Measurements from ENCODE around the gene CNTNAP5.

DNA sequence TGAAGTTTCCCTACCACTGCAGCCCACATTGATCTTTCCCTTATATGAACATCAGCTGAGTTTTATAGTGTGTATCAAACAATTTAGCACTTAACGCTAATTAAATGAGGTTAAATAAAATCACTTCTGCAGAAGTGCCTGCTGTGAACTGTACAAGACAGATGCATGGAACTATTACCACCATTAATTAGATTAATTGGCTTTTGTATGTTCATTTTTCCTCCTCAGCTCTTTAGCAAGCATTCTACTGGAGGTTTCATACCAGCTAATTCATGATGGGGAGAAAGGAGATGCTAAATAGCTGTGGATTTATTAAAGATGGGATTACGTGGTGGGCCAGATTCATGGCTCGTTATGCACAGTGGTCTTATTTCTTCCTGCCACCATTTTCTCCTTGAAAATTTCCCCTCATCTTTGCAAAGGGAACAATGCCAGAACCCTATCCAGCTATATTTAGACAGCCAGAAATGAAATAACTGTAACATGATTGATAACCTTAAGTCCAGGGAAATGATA lies 96.7 kb downstream of the CNTNAP5 start:
- no peak for TF ChIP-seq CTCF (IDR thresholded peaks at IDR 0.05)
- TF ChIP-seq POLR2A (IDR thresholded peaks at IDR 0.05): no peak
